ENCODE results near the gene POMGNT2.

POMGNT2 gene

GRCh38 chr3:43034200-43034599 is 71.7 kb downstream of the POMGNT2 start:
- no peak for DNase-seq (ENCODE audit: extremely low spot score)
- ChIA-PET CTCF (interaction anchor here (0.8 to 1.4 kb wide), 2 partner anchors 15 to 69 kb away, joined by 3 read pairs; no protein-coding TSS in a partner anchor), POLR2A (no interaction called here)
- no peak for TF ChIP-seq CTCF (IDR thresholded peaks at IDR 0.05; ENCODE audit: control extremely low read depth, extremely low read depth, low read depth, missing control alignments)

- TF ChIP-seq CTCF (IDR thresholded peaks at IDR 0.05; ENCODE audit: control extremely low read depth, extremely low read depth, low read depth, missing control alignments) = no peak
- no peak for DNase-seq (ENCODE audit: extremely low spot score)
- ChIA-PET CTCF (interaction anchor here (0.9 kb wide), 1 partner anchor 11 kb away, joined by 4 read pairs; no protein-coding TSS in a partner anchor), POLR2A (no interaction called here)
Measured at GRCh38 chr3:43032646-43033628, 72.9 kb downstream of the POMGNT2 start.

GRCh38 chr3:43031889-43032545 is 73.9 kb downstream of the POMGNT2 start:
- ChIA-PET CTCF (interaction anchor here (0.9 kb wide), 1 partner anchor 10 kb away, joined by 4 read pairs; no protein-coding TSS in a partner anchor), POLR2A (no interaction called here)
- DNase-seq (ENCODE audit: extremely low spot score) = no peak
- TF ChIP-seq CTCF (IDR thresholded peaks at IDR 0.05; ENCODE audit: control extremely low read depth, extremely low read depth, low read depth, missing control alignments) = no peak

- no peak for DNase-seq (ENCODE audit: extremely low spot score)
- TF ChIP-seq CTCF (IDR thresholded peaks at IDR 0.05; ENCODE audit: control extremely low read depth, extremely low read depth, low read depth, missing control alignments) = no peak
- POLR2A ChIA-PET = no interaction called here
- CTCF ChIA-PET = no interaction called here
Measured at GRCh38 chr3:43031485-43031884, 74.4 kb downstream of the POMGNT2 start.

- ChIA-PET POLR2A (no interaction called here), CTCF (no interaction called here)
- no peak for DNase-seq (ENCODE audit: extremely low spot score)
- no peak for TF ChIP-seq CTCF (IDR thresholded peaks at IDR 0.05; ENCODE audit: control extremely low read depth, extremely low read depth, low read depth, missing control alignments)
Measured at GRCh38 chr3:43030162-43030935, 75.5 kb downstream of the POMGNT2 start.

Measured in GM10248 (cell line).